Midbrain (tissue), 1 donor: Measurements from ENCODE around the gene DNAJC7.
A peak's percentile ranks its signal among the peaks of the same experiment; 100 is the strongest.

Experiments used
- DNase-seq: peaks from one replicate; lab custom pipeline; 2025; lab: John Stamatoyannopoulos, UW

The DNAJC7 gene

DNA sequence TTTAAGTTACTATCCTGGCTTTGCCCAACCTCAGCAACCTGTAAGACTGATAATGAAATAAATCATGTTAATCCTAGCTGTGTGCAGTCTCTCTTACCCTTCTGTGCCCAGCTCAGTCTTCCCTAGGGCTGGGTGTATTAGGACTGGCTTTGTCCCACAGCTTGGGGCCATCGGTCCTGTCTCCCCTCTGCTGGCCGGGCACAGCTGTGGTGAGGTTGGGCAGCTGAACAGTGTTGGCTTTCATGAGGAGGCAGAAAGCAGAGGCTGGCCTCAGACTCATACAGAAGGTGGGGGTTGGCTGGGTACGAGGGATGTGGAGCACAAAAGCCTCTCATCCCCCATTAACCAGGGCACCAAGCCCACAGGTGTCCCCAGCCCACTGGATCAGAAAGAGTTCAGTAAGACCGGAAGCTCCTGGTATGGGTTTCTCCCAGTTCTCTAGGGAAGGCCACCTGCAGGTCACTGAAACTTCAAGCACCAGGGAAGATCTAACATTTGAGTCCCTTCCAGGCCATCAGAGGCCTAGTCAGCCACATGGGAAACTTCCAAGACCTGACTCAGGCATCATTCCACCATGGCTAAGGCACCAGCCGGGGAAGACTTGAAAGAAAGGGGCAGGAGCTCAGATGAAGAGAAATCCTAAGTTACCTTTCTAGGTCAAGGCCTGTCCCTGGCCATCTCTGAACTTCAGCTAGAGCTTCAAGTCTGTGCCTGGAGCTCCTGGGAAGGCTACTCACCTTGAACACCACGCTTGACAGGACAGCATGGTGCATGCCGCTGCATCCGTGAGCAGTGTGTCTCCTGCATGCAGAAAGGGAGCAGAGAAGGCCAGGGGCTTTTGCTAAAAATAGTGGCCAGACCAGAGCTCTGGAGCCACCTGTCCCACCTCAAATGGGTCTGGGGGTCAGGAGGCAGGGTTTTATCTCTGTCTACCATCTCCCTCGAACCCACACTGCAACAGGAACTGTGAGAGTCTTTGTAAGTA is 41.8 kb downstream of the DNAJC7 start:
- peak; percentile 83 for DNase-seq

DNA sequence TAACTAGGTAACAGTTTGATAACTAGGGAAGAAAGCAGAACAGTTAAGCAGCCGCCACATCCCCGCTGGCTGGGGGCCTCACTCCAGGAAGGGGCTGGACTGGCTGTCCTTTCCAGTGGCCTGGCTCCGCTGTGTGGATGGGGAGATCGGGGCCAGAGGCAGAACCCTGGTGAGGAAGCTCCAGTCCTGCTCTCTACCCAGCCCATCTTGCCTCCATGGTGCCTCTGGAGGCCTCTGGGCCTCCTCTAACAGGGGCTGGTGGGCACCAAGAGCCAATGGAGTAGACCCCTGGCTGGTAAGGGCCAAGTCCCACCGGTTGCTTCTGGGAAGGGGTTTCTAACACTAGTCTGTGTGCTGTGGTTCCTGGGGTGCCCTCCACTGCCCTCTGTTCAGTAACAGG is 42.6 kb downstream of the DNAJC7 start:
- DNase-seq, result no peak

DNA sequence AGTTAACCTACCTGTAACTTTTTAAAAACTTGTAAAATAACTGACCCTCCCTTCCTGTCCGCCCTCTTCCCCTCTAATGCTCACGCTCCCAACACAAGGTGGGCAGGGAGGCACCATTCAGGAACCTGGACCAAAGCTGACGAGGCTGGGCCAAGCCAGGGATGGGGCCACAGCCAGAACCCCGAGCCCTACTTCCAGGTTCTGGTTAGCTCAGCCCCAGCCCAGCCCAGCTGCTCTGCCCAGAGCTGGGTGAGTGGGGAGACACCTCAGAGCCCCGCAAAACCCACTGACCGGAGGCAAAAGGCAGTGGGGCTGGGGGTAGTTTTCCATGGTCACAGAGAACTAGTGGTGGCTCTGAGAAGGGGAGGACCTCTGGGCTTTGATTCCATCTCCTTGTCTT is 43.2 kb downstream of the DNAJC7 start:
- DNase-seq, result no peak

DNA sequence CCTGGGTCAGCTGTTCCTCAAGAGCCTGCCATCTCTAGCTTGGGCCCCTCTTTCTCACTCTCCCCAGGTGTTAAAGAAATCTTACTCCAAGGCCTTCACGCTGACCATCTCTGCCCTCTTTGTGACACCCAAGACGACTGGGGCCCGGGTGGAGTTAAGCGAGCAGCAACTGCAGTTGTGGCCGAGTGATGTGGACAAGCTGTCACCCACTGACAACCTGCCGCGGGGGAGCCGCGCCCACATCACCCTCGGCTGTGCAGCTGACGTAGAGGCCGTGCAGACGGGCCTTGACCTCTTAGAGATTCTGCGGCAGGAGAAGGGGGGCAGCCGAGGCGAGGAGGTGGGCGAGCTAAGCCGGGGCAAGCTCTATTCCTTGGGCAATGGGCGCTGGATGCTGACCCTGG is 43.8 kb downstream of the DNAJC7 start:
- no peak for DNase-seq

DNA sequence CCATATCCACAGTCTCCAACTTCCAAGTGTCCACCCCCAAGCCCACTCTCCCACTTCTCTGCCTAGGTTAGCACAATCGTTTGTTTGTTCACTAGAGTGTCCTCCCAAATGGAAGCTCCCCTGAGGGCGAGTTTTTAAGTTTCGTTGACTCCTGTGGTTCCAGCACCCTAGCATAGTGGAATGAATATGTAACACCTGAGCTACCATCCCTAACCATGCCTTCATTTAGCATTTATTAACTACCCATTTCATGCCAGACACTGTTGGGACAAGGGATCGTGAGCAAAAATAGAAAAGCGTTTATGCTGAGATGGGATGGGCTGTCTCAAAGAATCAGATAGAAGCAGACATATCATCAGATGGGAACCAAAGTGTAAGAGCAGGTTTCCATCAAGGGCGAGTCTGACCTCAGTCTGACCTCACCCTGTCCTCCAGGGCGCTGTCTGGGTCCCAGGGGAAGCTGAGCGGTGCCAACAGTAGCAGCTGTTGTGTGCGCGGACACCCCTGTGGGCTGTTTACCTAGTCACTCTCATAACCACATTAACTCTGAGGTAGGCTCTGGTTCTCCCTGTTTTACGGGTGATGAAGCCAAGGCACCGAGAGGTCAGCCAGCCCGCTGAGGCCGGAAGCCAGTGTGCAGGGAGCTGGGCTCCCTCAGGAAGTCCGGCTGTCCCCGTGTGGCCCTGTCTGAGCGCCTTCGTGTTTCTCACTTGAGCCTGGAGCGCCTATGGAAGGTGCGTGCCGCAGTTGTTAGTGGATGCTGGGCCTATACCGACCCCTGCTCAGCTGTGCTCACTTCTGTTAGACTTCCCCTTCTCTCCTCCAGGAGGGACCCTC is 44.5 kb downstream of the DNAJC7 start:
- no peak for DNase-seq

DNA sequence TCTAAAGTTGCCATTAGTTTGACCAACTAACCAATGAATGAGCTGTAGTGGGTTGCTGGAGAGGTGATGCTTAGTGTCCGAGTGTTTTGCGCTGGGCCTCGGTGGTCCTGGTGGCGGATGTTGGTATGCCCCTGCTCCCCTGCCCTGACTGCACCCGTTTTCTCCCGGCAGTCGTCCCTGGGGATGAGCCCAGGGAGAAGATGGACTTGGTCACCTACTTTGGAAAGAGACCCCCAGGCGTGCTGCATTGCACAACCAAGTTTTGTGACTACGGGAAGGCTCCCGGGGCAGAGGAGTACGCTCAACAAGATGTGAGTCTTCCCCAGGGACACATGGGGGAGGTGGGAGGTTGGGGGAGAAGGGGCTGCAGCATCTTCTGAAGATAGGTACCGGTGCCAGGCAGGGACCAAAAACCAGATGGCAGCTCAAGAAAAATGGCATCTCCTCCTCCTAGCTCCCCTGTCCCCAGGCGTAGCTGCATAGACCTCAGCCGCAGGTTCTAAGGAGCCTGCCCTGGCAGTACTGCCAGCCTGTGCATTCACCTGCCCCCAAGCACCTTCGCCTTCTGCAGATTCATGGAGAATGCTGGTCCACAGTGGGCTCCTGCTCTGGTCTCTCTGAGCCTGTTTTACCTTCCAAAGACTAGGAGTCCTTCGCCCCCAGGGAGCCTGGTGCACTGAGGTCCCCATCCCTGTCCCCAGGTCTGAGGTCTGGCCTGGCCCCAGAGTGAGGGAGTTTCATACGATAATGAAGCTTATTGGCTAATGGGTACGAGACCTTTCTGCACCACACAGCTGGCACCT is 45.3 kb downstream of the DNAJC7 start:
- DNase-seq, result no peak

DNA sequence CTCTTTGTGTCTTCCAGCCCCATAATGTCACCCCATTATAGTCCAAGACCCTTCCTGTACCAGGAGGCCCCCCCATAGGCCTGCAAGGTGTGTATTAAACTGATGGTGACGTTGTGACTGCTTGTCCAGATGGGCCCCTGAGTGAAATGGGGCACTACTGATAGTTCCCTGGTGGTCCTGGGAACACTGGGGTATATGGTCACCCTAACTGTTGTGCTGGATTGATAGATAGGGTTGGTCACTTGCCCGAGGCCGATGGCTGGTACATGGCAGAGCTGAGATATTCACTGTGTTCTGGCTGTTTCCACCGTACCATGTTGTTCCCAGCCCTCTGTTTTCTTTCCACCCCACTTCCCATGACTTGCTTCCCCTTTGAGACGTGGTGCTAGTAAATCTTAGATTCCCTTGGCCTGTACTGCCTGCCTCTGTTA is 46.3 kb downstream of the DNAJC7 start:
- DNase-seq, result no peak

DNA sequence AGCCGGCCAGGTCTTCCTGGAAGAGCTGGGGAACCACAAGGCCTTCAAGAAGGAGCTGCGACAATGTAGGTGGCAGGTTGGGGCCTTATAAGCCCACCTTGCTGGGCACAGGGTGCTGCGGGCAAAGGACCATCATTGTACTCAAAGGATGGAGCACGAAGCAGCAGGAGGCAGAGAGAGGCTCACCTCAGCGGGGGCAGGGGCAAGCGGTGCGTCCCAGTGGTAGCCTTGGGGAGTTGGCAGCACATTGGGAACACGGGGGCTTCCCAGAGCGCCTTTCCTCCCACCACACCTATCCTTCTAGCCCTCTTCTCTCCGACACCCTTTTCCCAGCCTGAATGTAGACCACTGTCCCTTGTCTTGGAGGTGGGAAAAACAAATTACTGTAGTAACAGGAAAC is 48.6 kb downstream of the DNAJC7 start:
- no peak for DNase-seq

DNA sequence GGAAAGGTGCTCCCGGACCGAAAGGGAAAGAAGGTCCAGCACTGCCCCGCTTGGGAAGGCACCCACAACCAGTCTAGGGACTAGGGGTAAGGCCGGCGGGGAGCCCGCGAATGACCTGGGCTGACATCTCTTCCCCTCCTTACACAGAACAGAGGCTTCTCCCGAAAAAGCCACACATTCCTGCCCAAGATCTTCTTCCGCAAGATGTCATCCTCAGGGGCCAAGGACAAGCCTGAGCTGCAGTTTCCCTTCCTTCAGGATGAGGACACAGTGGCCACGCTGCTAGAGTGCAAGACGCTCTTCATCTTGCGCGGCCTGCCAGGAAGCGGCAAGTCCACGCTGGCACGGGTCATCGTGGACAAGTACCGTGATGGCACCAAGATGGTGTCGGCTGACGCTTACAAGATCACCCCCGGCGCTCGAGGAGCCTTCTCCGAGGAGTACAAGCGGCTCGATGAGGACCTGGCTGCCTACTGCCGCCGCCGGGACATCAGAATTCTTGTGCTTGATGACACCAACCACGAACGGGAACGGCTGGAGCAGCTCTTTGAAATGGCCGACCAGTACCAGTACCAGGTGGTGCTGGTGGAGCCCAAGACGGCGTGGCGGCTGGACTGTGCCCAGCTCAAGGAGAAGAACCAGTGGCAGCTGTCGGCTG is 49.2 kb downstream of the DNAJC7 start:
- DNase-seq, result no peak

DNA sequence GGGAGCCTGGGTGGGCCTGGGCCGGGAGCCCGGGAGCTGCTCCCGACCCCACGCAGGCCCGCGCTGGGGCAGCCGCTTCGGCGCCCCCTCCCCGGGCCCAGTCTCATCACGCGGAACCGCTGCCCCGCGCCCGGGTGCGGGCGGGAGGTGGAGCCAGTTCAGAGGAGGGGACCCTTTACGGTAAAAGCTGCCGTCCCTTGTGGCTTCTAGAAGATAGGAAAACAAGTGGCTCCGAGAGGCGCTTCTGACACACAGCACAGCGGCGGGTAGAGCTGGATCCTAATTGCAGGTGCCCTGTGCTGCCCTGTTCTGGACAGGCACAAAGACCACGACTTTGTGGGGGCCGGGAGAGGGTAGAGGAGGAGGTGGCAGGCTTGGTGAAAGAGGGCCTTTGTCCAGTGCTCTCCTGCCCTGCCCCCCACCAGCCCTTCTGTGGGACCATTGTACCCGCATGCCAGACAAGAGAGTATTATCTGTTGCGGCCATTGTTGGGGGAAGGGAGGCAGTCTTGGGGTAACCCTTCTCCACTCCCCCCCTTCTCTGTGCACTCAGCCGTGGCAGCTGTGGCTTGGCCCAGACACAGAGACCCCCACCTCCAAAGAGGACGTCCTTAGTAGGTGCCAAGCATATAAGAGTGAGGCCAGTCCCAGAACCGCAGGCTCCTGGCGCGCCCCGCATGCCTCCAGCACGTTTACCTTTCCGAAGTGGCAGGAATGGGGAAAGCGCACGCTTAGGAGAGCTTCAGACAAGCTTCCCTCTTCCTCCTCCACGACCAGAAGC is 49.9 kb downstream of the DNAJC7 start:
- DNase-seq, result peak; percentile 93

DNA sequence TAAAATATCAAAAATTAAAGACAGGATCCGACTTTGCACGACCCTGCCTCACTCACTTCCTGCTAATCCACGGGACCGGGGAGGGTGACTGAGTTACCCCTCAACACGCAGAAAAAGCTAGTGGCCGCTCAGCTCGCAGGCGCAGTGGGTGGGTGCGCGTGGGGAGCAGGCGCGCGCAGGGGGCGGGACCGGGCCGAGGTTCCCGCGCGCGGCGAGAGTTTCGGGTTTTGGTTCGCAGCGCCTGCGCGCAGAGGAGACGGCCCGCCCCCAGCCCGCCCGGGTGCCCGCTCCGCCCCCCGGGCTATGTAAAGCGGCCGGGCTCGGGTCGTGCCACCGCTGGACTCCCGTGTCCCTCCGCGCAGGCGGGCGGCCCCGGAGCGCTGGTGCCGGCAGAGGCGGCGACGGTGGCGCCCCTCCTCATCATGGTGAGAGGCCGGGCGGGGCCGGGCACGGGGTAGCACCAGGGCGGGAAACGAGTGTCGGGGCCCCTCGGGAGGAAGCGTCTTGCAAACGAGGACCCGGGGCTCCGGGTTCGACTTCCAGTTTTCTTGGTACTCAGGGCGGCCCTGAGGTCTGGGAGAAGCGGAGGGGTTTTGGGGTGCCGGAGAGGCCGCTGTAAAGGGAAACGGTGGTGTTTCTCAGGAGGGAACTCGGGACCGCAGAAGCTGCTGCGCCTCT is 50.6 kb downstream of the DNAJC7 start, which contains the start of gene CNP:
CNP (plus strand) TSS at position 333 of the 678 bp plus-strand sequence; CDS start at position 423, 90 bp downstream.
- peak; percentile 95 for DNase-seq

DNA sequence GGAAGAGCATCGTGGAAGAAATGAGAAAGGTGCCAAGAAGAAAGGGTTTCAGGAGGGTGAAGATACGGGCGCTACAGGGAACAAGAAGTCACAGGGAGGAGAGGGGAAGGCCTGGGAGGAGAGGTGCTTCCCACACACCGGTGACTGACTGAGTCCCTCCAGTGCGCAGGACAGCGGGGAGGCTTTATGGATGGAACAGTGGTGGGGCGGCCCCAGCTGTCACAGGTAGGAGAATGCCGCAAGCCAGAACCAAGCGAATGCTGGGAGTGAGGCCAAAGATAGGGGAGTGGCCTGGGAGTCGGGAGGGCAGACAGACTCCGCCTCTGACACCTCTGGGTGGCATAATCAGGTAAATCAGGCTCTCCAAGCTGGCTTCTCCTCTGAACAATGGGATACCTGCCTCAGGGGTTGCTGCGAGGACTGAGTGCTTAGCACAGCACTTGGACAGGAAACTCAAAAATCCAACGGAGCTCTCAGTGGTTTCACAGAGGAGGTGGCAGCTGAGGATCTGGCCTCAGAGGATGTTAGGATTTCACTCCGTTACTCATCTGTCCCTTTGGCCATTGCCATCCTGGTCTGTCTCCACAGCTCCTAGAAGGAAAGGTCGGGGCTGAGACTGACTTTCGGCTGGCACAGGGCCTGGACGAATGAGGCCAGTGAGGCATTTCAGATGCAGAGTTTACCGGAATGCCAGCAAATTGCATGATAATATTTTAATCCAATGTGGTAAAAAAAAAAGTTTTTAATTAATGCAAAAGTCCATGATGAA is 51.4 kb downstream of the DNAJC7 start:
- no peak for DNase-seq

DNA sequence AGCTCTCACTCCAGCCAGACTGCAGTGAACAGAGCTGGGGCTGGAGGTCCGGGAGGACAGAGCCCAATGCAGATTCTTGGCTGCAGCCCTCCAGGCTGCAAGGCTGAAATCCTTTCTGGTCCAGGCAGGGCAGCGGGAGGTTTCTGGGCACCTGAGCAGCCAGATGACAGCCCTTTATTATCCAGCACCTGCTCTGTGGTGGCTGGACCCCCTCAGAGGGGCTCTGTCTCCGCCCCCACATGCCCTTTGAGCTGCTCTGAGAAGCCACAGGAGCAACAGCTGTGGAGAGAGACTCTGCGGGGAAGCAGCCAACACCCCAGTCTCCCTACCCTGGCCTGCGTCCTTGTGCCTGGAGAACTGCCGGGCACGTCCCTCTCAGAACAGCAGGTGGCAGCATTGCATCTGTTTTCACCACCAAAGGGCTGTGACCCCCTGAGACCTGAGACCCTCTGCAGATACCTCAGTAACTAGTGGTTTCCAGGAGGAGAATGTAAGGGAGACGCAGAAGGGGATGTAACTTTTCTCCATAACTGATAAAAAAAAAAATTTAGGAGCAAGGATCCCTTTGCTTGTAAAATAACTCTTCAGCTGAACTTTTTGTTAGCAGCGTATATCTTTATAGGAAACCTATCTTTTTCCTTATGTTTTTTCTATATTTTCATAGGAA is 54.3 kb downstream of the DNAJC7 start:
- peak; percentile 86 for DNase-seq

DNA sequence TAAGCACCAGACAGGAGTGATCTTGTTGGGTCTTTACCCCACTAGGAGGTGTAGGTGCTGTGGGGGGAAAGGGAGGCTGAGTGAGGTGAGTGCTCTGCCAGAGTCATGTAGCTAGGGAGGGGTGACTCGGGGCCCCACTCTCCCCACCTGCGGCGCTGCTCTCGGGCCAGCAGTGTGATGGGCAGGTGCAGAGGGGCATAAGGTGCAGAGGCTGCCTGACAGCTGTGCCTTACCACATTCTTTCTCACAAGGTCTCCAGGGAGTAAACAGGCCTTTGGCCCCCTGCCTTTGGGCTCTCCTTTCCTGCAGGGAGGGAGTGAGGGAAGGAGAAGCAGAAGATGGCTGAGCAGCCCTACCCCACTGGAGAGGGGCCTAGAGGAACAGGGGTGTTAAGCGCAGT is 55.1 kb downstream of the DNAJC7 start:
- no peak for DNase-seq

DNA sequence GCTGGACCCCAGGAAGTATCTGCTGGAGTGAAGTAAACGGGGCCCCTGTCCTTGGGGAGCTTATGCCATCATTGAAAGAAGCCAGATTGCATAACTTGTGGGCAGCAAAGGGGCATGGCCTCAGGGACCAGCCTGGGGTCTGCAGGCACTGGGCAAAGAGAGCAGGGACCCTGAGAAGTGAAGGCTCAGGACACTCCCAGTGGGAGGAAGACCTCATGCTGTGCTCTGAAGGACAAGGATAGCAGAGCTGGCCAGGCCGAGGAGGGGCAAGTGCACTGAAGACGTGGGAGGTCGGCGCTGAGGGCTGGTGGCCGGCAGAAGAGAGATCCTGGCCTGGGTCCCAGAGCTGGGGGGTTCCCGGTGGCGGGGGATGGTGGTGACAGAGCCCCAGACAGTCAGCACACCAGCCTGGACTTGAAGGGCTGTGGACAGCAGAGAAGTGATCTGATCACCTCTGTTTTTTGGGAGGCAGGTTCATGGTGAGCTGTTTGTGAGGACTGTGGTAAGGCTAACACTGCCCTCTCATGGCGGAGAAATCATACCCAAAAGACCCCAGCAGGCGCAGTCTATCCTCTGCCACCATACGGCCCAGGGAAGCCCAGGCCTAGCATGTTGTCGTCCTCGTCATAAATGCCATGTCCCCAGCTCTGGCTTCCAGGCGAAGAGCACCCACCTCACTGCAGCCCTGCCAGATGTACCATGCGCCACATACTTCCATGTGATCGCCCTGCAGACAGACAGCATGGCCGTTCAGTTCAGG is 57.7 kb downstream of the DNAJC7 start:
- DNase-seq, result peak; percentile 18

DNA sequence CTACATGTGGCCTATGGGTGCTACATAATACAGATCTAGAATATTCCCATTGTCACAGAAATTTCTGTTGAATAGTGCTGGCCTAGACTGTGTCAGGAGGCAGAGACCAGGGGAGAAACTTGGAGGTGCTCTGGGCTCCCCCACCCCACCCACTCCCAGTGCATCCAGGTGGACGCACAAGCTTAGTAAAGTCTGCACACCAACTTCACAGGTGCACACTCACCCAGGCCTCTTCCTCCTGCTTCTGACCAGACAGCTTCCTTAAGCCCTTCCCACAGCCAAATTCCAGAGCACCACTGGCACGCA is 58.3 kb downstream of the DNAJC7 start:
- no peak for DNase-seq

DNA sequence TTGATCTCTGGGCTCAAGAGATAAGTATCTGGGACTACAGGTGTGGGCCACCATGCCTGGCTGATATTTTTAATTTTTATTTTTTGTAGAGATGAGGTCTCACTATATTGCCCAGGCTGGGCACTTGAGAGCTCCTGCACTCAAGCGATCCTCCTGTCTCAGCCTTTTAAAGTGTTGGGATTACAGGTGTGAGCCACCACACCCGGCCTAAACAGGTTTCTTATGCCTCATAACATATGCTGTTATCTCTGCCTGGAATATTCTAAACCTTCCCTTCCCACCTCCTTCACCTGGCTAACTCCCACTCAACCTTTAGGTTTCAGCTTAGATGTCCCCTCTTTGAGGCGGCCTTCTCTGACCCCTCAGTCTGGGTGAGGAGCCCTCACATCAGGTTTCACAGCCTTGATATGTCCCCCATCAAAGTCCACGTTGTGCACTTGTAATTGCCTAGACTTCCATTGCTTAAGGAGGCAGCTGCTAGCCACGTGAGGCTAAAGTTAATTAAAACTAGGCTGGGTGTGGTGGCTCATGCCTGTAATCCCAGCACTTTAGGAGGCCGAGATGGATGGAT is 59.3 kb downstream of the DNAJC7 start:
- no peak for DNase-seq
